ENCODE measurements around the gene NTMT2.

NTMT2 gene

DNA sequence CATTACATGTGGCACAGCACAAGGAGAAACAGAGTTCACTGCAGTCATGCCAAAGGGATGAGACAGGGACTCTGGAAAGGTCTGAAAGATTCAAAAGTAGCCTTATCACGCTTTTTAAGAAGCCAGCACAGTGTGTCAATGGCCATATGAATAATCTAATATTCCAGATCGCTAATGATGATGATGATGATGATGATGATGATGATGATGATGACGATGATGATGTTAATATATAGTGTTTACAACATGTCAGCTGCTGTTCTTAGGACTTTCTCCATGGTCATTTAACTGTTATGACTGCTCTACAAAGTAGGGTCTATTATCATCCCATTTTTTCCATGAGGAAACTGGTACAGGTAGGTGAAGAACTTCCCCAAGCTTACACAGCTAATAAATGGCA lies 64.4 kb downstream of the NTMT2 start:
- DNase-seq (ENCODE audit: low spot score), result no peak

DNA sequence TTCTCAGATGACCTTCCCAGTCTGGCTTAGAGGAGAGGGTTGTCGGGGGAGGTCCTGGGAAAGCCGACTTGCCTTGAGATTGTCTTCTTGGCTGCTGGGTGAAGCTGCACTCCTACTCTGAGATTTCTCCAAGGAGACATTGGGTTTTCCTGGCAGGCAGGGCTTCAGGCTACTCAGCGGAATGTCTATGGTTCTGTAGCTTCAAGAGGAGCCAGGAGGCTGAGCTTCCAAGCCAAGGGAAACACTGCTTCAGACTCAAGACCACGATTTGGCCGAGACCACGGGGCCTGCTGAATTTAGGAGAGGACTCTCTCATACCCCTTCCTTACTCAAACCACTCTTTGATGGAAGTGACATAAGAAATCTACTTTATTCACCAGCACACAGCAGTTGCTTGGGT lies 67.8 kb downstream of the NTMT2 start:
- no peak for DNase-seq (ENCODE audit: low spot score)

DNA sequence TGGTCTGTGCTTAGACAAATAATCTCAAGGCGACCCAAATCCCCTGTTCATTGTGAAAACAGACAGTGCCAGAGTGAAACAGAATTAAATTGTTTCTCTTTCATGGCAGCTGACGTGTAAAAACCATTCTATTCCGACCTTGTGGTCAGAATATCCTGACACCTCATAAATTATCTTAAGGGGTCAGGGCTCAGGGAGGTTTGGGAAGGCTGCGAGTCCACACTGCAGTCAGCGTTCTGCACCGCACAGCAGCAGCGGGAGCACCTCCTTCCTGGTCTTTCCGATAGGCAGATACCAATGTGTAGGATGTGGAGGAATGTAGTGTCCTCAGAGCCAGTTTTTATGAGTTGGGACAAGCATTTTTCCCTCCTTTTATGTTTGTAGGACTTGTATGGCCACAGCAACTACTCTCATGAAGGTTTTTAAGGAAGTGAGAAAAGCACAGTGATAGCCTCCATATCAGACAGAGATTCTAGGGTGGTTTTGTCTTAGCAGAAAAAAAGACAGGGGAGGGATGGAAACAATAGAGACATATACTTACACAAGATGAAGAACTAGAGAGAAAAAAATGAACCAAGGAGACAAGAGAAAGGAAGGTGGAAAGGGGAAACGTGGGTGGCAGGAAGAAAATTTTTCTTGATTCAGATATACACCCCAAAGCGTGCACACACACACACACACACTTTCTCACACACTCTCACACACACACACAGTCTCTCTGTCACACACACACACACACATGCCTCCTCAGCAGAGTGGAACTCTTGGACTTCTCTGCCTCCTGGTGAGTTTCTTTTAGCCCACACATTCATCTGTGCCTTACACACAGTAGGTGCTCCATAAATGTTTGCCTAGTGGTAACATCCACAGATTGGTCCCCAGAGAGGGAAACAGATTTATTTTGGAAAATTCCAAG lies 68.6 kb downstream of the NTMT2 start:
- DNase-seq (ENCODE audit: low spot score), result no peak

DNA sequence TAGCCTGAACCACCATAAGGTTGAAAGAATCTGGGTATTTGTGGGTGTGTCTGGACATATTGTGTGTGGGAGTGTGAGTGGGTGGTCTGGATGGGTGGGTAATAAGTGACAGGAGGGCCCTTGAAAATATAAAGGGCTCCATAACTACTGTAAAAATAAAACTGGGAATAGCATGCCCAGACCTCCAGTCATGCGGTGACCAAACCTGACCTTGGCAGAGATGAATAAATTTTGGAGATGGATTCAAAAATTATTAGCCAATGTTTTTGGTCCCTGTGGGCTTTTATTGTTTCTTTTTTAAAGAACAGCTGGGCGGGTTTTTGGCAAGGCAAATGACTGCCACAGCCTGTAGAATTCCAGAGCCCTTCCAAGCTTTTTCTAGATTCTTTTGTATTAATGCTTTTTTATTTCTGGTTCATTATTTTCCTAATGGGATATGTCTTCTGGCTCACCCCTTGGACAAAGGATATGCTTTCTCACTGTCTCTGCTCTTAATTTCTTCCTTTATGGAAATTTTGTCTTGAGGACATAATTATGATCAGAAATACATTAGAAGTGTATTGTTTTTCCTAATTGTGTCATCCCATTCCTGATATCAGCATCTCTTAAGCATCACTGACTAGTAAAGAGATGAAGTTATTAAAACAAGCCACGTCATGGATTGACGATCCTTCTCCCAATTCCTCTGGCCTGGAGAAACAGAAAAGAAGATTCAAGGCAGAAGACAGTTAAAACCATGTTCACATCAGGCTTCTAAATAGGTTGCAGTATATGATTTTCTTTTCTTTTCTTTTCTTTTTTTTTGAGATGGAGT lies 69.5 kb downstream of the NTMT2 start:
- DNase-seq (ENCODE audit: low spot score), result no peak

DNA sequence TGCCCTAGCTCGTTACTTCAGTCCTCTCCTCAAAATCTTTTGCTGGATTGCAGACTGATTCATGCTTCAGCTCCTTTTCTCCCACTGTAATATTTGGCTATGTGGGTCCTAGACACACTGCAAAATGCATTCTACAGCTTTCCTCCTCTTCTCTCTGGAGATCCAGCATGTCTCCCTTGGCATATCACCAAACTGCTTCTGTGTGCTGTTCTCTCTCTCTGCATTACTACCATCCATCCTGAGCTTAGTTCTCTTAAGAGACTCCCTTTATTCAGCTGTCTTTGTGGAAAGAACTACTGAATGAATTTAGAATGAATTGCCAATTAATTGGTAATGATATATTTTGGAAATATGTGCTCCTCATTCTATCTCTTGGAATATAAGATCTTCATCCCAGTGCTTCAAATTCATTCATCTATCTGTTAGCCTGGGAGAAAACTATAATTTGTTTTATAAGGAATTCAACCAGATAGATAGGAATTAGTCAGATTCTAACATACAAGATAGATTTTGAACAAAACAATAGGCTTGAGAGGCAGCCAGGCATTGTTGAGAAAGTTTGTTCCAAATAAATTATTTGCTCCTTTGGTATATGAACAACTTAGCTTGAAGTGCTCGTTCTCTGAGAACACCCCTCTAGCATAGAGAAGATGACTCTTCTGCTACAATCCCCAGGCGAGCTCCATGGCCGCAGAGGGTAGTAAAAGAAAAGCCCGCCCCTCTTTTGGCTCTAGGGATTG lies 71.9 kb downstream of the NTMT2 start:
- no peak for DNase-seq (ENCODE audit: low spot score)

DNA sequence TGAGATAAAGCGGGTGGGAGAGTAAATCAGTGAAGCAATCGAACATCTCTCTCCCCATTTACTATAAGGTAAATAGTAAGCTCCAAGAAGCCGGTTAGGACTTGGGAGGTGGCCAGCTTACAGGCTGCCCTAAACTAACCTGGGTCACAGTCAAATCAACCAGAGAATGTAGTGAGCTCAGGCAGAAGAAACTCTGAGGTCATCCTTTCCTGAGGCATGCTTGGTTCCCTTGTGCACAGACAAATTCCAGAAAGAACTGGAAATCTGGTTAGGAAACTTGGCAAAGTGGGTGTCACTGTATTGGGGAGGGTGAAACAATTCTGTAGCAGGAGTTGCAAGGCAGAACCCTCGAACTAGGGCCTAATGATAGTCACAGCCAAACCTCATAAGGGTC lies 72.5 kb downstream of the NTMT2 start:
- no peak for DNase-seq (ENCODE audit: low spot score)

Measured in CD4-positive, alpha-beta T cell treated with Interleukin-15 for 4 hours (primary cell).